ENCODE data around the gene CCDC148.

DNA sequence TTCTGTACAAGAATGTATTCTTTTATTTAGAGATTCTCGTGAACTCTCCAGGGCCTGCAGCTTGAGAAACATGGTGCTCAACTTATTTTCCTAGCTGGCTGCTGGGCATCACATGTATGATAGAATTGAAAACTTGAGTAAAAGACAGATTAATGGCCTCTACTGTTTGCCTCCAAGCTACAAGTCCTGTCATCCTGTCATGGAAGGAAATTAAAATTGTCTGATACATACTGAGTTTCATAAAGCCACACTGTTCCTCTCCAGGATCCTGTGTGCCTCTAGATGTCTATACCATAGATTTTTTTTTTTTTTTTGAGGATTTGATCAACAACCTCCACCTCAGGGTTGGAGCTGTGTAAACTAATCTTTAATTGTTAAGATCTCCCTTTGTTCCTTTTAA, 316.4 kb downstream of the CCDC148 start:
- TF ChIP-seq CTCF (IDR thresholded peaks at IDR 0.05) (no peak), EZH2 (IDR thresholded peaks at IDR 0.05) (no peak), EZH2phosphoT487 (IDR thresholded peaks at IDR 0.05) (no peak)

Data from neural progenitor cell (in vitro differentiated cells).